ENCODE measurements around the gene DENND2A.

The DENND2A gene

GRCh38 chr7:140594131-140594691, 46.4 kb downstream of the DENND2A start:
- DNase-seq (ENCODE audit: low read depth), result no peak
- TF ChIP-seq CTCF (IDR thresholded peaks at IDR 0.05; ENCODE audit: control insufficient read depth, extremely low read depth, insufficient read depth), result no peak
- no peak overlapping the region for H3K4me3 ChIP-seq (ENCODE audit: low read depth, low read length)

DNA sequence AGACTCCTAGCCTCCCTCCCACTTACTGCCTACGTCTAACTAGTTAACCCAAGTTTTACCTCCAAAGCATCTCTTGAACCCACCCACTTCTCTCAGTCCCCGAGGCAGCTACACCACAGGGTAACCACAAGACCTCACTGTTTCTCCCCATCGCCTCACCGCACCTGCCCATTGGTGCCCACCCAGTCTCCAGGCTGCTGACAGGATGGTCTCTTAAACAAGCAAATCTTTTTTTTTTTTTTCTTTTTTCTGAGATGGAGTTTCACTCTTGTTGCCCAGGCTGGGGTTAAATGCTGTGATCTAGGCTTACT, 47.0 kb downstream of the DENND2A start:
- TF ChIP-seq CTCF (IDR thresholded peaks at IDR 0.05; ENCODE audit: control insufficient read depth, extremely low read depth, insufficient read depth), result no peak
- DNase-seq (ENCODE audit: low read depth), result no peak
- no peak overlapping the region for H3K4me3 ChIP-seq (ENCODE audit: low read depth, low read length)

DNA sequence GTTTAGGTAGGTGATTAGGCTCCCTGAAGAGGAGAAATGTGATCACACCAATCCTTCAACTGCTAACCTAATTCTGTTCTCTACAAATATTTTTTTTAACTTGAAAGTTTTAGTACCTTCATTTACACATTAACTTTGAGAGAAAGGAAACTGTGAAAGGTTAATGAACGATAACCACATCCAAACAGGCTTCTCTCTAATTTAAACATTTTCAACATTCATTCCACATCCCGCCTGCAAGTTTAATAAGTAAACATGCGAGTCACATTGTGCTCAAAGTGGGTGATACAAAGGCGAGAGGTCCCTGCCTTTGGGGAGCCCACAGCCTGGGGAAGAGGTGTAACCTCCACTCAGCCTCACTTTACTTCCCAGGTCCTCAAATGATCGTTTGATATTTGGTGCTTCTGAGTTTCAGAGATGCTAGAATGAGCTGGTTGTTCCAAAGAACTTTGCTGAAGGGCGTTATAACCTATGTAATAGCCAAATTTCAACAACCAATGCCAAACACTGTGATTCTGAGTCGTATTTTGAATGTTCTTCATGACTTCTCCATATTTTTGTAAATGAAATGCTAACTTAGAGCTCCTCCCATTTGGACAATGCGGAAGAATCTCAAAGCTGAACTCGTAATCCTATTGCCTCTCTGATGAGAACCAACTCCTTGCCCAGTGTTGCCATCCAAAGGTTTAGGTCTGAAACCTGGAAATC, 47.5 kb downstream of the DENND2A start:
- no peak for TF ChIP-seq CTCF (IDR thresholded peaks at IDR 0.05; ENCODE audit: control insufficient read depth, extremely low read depth, insufficient read depth)
- no peak for DNase-seq (ENCODE audit: low read depth)
- no peak overlapping the region for H3K4me3 ChIP-seq (ENCODE audit: low read depth, low read length)

- no peak for TF ChIP-seq CTCF (IDR thresholded peaks at IDR 0.05; ENCODE audit: control insufficient read depth, extremely low read depth, insufficient read depth)
- H3K4me3 ChIP-seq (ENCODE audit: low read depth, low read length), result no peak overlapping the region
- DNase-seq (ENCODE audit: low read depth), result no peak
These were observed 49.3 kb downstream of the DENND2A start for GRCh38 chr7:140591180-140591902.

DNA sequence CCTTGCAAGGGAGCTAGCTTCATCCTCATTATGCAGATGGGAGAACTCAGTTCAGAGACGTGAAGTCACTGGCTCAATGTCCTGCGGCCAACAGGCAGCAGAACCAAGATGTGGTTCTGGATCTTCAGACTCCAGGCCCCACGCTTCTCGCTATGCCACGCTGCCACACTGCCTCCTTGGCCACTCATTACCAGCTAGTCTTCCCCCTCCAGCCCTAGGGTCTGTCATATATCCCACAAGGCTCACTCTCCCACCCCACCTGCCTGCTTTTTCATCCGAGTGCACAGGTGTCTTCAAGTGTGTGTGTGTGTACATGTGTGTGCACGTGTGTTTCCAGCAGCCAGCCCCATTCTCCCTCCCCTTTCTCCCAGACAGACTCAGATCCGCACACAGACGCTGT, 53.4 kb downstream of the DENND2A start:
- no peak for DNase-seq (ENCODE audit: low read depth)
- no peak overlapping the region for H3K4me3 ChIP-seq (ENCODE audit: low read depth, low read length)
- TF ChIP-seq CTCF (IDR thresholded peaks at IDR 0.05; ENCODE audit: control insufficient read depth, extremely low read depth, insufficient read depth), result no peak

DNA sequence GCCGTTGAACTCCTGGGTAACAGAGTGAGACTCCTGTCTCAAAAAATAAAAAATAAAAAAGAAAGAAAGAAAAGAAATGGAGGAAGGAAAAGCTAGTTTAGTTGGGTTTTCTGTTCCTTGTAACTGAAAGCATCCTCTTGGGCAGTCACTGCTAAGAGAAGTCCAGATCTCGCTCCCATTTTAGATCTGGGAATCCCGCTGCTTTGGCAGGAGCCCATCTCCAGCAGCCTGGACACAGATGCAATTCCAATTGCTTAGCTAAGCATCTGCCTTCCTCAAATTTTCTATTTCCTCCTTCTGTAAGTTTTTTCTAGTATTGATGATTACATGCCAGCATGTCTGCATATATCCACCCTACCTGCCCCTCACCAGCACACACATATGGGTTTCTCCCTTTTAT, 54.1 kb downstream of the DENND2A start:
- TF ChIP-seq CTCF (IDR thresholded peaks at IDR 0.05; ENCODE audit: control insufficient read depth, extremely low read depth, insufficient read depth), result no peak
- H3K4me3 ChIP-seq (ENCODE audit: low read depth, low read length), result no peak overlapping the region
- no peak for DNase-seq (ENCODE audit: low read depth)

All from LNCaP clone FGC (cell line).